DMS53 treated with DMSO at 0.1 percent for 48 hours (cell line): ENCODE data around the gene PPP2CA.
A peak's percentile ranks its signal among the peaks of the same experiment; 100 is the strongest.
"Not testable (repeated sequence)": the region's sequence is repeated elsewhere in the genome, so short reads cannot be mapped to it uniquely, and the experiment has no call there.

Experiments
- DNase-seq: peaks from one replicate; lab custom pipeline; 2025; ENCODE audit not compliant: unreplicated experiment; lab: John Stamatoyannopoulos, UW

The PPP2CA gene

DNA sequence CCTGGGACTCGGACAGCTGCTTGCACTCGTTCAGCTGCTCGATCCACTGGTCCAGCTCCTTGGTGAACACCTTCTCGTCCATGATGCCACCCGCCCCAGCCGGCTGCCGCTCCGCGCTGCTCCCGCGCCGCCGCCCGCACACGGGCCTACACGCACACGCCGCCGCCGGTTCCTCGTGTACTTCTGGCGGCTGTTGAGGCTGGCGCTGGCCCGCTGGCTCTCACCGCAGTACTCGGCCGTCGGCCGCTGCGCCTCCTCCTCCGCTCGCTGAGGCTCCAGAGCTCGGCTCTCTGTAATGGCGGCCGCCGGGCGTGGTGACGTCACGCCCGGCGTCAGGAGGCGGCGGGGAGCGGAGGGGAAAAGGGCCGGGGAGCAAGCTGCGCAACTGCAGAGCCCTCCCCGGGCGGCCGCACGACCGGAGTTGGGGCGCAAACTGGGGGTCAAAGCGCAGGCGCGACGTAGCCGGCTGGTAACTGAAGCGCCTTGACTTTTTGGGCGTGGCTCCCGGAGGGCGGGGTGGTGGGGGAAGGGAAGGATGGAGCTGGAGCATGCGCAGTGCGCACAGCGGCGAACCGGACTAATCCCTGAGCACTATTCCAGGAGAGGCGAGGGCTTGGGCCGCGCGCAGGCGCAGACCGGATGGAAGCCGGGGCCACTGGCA, at the start of gene PPP2CA:
TSS of gene PPP2CA (minus strand) at position 294 of the 661 bp plus-strand sequence. CDS start at position 82, 212 bp downstream.
- DNase-seq: peak; percentile 97

DNA sequence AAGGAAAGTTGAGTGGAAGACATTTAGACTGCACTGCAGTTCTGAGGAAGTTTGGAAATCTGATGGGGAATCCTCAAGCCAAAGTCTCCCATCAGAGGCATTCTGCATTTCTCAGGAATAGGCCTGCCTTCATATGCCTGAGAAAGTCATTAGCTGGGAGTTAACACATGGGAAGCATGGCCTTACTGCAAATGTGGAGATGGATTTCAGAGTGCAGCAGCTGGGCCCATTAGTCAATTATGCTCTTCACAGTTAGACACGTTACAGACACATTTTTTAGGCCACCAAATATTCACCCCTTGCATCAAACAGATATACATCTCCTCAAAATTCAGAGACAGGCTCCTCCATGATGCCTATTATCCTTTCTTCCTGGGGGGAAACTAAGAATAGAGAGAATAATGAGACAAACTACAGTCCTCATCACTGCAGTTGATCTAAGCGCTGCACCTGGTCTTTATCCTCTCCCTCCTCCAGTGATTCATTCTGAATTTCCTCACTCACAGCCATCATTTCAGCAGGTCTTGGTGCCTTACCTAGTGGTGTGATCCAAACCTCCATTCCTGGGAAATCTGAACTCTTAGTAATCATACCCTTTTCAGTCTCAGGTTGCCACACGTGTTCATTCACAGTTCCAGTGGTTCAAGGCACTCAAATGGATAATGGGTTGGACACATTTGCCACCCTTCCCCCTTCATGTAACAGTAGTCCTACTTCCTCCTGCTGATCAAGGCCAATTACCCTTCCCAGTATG, 47.9 kb upstream of the PPP2CA start:
- no peak for DNase-seq

DNA sequence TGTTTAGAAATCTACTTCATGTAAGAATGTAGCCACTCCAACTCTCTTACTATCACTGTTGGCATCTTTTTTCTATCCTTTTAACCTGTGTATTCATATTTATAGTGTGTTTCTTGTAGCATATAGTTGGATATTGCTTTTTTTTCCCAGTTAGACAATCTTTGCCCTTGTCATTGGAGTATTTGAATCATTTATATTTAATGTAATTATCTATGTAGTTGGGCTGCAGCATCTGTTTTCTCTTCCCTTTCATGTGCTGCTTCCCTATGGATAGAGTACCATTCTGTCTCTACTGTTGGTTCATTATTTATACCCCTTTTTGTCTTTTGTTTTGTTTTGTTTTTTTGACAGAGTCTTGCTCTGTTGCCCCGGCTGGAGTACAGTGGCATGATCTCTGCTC, 45.2 kb upstream of the PPP2CA start:
- no peak for DNase-seq

DNA sequence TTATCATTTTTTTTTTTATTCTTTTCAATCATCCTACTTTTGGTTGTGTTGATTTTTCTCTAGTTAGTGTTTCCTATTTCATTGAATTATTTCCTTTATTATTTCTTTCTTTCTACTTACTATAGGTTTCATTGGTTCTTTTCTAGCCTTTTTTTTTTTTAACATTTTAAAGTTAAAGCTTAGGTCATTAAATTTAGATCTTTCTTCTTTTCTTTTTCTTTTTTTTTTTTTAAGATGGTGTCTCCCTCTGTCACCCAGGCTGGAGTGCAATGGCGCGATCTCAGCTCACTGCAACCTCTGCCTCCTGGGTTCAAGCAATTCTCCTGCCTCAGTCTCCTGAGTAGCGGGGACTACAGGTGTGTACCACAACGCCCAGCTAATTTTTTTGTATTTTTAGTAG, 43.0 kb upstream of the PPP2CA start:
- DNase-seq: no peak

DNA sequence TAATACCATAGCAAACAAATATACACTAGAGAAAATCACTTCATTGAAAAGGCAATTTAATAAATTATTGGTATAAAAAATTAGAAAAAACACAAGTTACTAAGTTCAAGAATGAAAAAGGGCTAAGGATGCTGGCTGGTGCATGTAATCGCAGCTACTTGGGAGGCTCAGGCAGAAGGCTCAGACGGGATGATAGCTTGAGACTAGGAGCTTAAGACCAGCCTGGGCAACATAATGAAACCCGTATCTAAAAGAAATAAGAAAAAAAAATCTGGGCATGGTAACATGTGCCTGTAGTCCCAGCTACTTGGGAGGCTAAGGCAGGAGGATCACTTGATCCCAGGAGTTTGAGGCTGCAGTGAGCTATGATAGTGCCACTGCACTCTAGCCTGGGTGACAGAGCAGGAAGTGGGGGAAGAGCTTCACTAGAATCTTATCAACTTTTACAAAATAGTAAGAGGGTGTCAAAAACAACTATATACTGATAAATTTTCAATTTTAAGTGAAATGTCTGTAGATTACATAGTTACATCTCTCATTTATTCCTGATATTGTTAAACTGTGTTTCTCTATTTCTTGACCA, 42.2 kb upstream of the PPP2CA start:
- no peak for DNase-seq

- peak; percentile 40 for DNase-seq
These were observed 41.6 kb upstream of the PPP2CA start for GRCh38 chr5:134267366-134268018.

DNA sequence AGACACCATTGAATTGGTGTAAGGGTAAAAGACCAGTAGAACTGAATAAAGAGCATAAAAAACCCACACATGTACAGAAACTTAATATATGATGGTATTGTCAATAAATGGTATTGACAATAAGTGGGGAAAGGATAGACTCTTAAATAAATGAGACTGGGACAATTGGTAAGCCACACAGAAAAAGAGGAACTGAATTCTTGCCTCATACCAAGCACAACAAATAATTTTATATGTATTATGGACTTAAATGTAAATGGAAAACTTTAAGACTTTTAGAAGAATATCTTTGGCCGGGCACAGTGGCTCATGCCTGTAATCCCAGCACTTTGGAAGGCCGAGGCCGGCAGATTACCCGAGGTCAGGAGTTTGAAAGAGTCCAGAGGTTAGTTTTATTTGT, 37.9 kb upstream of the PPP2CA start:
- DNase-seq: no peak

GRCh38 chr5:134262629-134263028, 36.8 kb upstream of the PPP2CA start:
- DNase-seq: not testable (repeated sequence)

DNA sequence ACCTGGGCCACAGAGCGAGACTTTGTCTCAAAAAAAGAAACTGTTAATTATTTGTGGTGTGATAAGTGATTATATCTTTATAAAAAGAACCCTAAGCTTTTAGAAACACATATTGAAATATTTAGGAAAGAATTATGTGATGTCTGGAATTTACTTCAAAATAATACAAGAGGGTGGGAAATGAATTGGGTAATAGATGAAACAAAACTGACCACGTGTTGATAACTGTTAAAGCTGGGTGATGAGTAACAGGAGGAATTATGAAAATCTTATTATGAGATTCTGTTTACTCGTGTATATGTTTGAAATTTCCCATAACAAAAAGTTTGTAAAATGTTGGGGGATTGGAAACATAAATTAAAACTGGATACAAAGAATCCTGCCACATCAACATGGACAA, 33.0 kb upstream of the PPP2CA start:
- DNase-seq: no peak

GRCh38 chr5:134257176-134257575, 31.3 kb upstream of the PPP2CA start:
- DNase-seq: no peak

GRCh38 chr5:134255418-134256150, 29.7 kb upstream of the PPP2CA start:
- no peak for DNase-seq

DNA sequence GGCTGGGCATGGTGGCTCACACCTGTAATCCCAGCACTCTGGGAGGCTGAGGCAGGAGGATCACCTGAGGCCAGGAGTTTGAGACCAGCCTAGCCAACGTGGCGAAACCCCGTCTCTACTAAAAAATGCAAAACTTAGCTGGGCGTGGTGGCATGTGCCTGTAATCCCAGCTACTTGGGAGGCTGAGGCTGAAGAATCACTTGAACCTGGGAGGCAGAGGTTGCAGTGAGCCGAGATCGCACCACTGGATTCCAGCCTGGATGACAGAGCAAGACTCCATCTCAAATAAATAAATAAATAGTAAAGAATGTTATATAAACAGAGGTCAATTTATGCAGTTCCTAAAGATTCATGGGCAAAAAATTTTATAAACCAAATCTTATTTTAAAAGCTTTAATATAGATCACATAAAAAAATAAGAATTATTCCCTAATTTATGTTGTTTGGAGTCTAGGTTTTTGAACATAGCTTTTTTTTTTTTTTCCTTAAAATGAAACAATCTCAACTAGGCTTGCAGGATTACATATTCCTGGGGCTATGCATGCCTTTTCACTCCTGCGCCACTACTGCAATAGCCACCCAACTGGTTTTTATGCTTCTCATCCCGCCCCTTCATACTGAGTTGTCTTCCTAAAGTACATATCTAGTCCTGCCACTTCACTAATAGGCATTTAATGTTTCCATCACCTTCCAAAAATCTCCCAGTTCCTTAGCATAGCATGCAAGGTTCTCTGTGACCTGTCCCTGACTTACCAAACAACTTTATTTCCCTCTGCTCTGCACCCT, 27.7 kb upstream of the PPP2CA start:
- not testable (repeated sequence) for DNase-seq

- no peak for DNase-seq
These were observed 26.8 kb upstream of the PPP2CA start for GRCh38 chr5:134252671-134253070.

GRCh38 chr5:134250949-134251348, 25.1 kb upstream of the PPP2CA start:
- no peak for DNase-seq

DNA sequence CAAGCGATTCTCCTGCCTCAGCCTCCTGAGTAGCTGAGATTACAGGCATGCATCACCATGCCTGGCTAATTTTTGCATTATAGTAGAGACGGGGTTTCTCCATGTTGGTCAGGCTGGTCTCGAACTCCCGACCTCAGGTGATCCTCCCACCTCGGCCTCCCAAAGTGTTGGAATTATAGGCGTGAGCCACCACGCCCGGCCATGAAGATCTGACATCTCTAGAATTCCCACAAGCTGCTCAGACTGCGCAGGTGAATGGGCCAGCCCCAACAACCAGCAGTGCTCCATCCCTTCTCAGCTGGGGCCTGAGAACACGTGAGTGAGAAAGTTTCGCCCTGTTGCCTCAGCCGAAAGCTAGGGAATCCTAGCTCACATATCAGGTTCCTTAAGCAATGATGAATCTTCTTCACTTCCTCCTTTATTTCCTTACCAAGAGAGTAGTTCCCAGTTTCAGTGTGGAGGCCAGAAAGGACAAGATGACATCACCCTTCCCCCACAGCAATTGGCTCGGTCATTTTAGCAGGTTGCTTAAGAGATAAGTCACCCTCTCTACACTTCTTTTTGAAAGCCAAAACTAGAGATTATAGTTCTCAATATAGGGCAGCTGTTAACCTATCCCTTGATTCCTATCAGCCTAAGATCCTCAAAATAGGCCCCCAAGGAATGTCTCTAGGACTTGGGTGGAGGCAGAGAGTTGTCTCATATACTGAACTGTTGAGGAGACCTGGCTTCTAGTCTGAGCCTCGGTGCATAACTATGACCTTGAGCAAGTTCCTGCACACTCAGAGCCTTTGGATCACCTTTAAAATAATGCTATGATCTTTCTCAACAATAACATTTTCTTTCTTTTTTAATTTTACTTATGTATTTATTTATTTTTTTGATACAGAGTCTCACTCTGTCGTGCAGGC, 23.9 kb upstream of the PPP2CA start:
- no peak for DNase-seq

DNA sequence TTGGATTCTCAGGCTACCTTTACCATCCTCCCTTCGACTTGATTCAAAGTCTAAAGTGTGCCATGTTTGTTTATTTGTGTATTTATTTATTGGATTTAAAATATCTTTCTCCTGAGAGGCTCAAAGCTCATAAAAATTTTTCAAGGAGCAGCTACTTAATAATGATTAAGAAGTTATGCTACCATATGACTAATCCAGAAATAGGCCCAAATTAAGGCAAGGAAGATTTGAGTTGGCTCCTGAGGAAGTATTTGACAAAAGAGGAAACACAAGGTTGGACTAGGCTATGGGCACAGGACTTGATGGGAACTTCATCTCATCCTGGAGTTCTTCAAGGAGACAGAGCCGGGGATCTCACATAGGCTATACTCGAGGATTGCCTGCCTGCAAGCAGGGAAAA, 22.4 kb upstream of the PPP2CA start:
- DNase-seq: no peak

DNA sequence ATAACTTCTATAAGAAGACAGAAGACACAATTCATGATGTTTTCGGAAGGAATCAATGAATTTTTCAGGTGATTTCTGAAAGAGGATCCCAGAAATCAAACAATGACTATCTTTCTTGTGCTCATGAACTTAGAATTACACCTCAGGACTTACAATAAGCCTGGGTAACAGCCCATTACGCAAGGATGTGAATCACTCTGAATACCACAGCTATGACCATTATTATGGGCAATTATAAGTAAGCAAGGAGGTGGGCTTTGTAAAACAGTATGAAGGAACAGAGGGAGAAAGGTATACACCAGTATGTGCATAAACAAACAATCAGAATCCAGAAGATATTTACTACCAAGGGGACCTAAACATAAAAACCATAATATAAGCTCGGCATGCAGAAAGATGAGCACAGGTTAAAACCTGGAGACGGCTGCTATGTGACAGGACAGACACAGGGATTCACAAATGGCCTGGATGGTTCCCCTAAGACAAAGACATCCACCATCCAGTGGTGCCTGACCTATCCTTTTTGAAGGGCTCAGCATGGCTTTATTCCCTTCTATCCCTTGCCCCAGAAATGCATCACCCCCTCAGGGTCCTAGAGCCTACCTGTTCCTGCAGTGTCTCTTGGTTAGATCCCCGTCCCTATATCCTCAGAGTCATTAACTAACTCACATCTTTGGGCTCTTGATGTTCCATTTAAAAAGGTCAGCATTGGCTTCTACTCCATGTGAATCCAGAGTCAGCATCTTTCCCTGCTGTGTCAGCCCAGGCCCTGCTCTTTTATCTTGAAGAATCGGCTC, 21.8 kb upstream of the PPP2CA start:
- no peak for DNase-seq

GRCh38 chr5:134246771-134247427, 21.0 kb upstream of the PPP2CA start:
- no peak for DNase-seq
